Measurements from ENCODE around the gene CASKIN2.

Gene CASKIN2

GRCh38 chr17:75515496-75516254 lies at the start of gene CASKIN2:
Gene CASKIN2 (minus strand): TSS chr17:75515537. CDS start chr17:75513804, 1,733 bp downstream.
- no peak for FAIRE-seq

- FAIRE-seq: no peak
These were observed 49.7 kb upstream of the CASKIN2 start for GRCh38 chr17:75565066-75565465.

GRCh38 chr17:75564195-75564594 lies 48.9 kb upstream of the CASKIN2 start:
- no peak for FAIRE-seq

GRCh38 chr17:75563063-75563758 lies 47.9 kb upstream of the CASKIN2 start:
- no peak for FAIRE-seq

- FAIRE-seq: no peak
These were observed 46.7 kb upstream of the CASKIN2 start for GRCh38 chr17:75561927-75562603.

- no peak for FAIRE-seq
These were observed 44.7 kb upstream of the CASKIN2 start for GRCh38 chr17:75559958-75560533.

- no peak for FAIRE-seq
These were observed 43.6 kb upstream of the CASKIN2 start for GRCh38 chr17:75558666-75559530.

GRCh38 chr17:75557852-75558665 lies 42.7 kb upstream of the CASKIN2 start:
- no peak for FAIRE-seq

GRCh38 chr17:75557075-75557851 lies 41.9 kb upstream of the CASKIN2 start:
- peak; percentile 97 for FAIRE-seq

- no peak for FAIRE-seq
These were observed 40.4 kb upstream of the CASKIN2 start for GRCh38 chr17:75555679-75556153.

- FAIRE-seq: no peak
These were observed 38.2 kb upstream of the CASKIN2 start for GRCh38 chr17:75553295-75554110.

GRCh38 chr17:75552425-75553294 lies 37.3 kb upstream of the CASKIN2 start:
- no peak for FAIRE-seq

- no peak for FAIRE-seq
These were observed 35.9 kb upstream of the CASKIN2 start for GRCh38 chr17:75551266-75551665.

- no peak for FAIRE-seq
These were observed 34.8 kb upstream of the CASKIN2 start for GRCh38 chr17:75550139-75550465.

- no peak for FAIRE-seq
These were observed 34.2 kb upstream of the CASKIN2 start for GRCh38 chr17:75549246-75550138.

- no peak for FAIRE-seq
These were observed 33.5 kb upstream of the CASKIN2 start for GRCh38 chr17:75548813-75549212.

GRCh38 chr17:75547091-75547490 lies 31.8 kb upstream of the CASKIN2 start:
- no peak for FAIRE-seq

- FAIRE-seq: no peak
These were observed 30.8 kb upstream of the CASKIN2 start for GRCh38 chr17:75546181-75546580.

All from islet of Langerhans (tissue), 1 donor.